Pulmonary artery endothelial cell (primary cell): ENCODE data around the gene BCR. TPM values are rescaled to one million over a fixed set of nuclear protein-coding genes. Genes with fewer than 3 reads are reported as not detected.

Experiments
- DNase-seq: peaks from one replicate; pipeline ENCODE4 v3.0.0-alpha.2; 2011; ENCODE audit warnings: low read depth, low spot score
- total RNA-seq: library from RNA; depleted of rRNA; stranded (reverse); fragments of >200 nt; gene quantifications from 2 replicates; pipeline ENCODE4 v1.2.3, GENCODE V29; 2014

BCR gene
- total RNA-seq, 1 donor from 2014 or later = 131 TPM

GRCh38 chr22:23260645-23261581, 80.6 kb downstream of the BCR start:
- DNase-seq = no peak

- no peak for DNase-seq
Observed at GRCh38 chr22:23261900-23262450, 81.7 kb downstream of the BCR start.

GRCh38 chr22:23262518-23263332, 82.4 kb downstream of the BCR start:
- DNase-seq = no peak

GRCh38 chr22:23263651-23264555, 83.6 kb downstream of the BCR start:
- no peak for DNase-seq

GRCh38 chr22:23264610-23265367, 84.5 kb downstream of the BCR start:
- no peak for DNase-seq

GRCh38 chr22:23265368-23265700, 85.0 kb downstream of the BCR start:
- no peak for DNase-seq

- no peak for DNase-seq
Observed at GRCh38 chr22:23266780-23267179, 86.5 kb downstream of the BCR start.

- no peak for DNase-seq
Observed at GRCh38 chr22:23267226-23268043, 87.1 kb downstream of the BCR start.

- DNase-seq = no peak
Observed at GRCh38 chr22:23268139-23268712, 87.9 kb downstream of the BCR start.

GRCh38 chr22:23268877-23269276, 88.6 kb downstream of the BCR start:
- no peak for DNase-seq

GRCh38 chr22:23269441-23270211, 89.3 kb downstream of the BCR start:
- no peak for DNase-seq

- no peak for DNase-seq
Observed at GRCh38 chr22:23270212-23270733, 90.0 kb downstream of the BCR start.

- DNase-seq = no peak
Observed at GRCh38 chr22:23270798-23271596, 90.7 kb downstream of the BCR start.

- DNase-seq = no peak
Observed at GRCh38 chr22:23271597-23271908, 91.2 kb downstream of the BCR start.

GRCh38 chr22:23272371-23272770, 92.1 kb downstream of the BCR start:
- DNase-seq = no peak

GRCh38 chr22:23272834-23273233, 92.5 kb downstream of the BCR start:
- no peak for DNase-seq

- no peak for DNase-seq
Observed at GRCh38 chr22:23273445-23274145, 93.3 kb downstream of the BCR start.
